Astrocyte of the cerebellum (primary cell): ENCODE results near the gene OR10V1.

Experiments used
- DNase-seq: peaks from one replicate; pipeline ENCODE4 v3.0.0-alpha.2; 2011; ENCODE audit warnings: low read depth
- H3K4me3 ChIP-seq: 2 replicates; pipeline ENCODE4 v1.5.1; 2011; ENCODE audit warnings: mild to moderate bottlenecking, low read depth, low read length, moderate library complexity
- CTCF ChIP-seq: IDR thresholded peaks from 2 replicates; pipeline ENCODE4 v1.5.1; 2012; ENCODE audit warnings: low read length, low read depth, moderate library complexity, mild to moderate bottlenecking; ENCODE audit errors: missing control alignments
- in situ Hi-C: cut with HindIII; loops from 2 replicates; pipeline ENCODE4 v1.10.0; 2017; ENCODE audit warnings: low sequenced_read_pairs

Gene OR10V1

DNA sequence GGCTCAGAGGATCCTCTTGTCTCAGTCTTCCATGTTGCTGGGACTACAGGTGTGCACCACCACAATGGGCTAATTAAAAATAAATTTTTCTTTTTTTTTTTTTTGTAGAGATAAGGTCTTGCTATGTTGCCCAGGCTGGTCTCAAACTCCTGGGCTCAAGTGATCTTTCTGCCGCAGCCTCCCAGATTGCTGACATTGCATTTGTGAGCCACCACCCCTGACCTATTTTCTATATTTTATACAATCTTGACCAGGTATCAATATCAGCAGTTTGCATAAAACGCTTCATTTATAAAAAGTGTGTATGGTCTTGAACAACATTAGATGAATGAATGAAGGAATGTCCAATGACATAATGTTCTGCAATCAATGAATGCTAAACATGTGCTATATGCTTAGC lies 32.5 kb upstream of the OR10V1 start:
- DNase-seq: no peak
- H3K4me3 ChIP-seq: no peak overlapping the region
- in situ Hi-C loops: no loop called here
- TF ChIP-seq CTCF: no peak

GRCh38 chr11:59730896-59731565 lies 17.4 kb upstream of the OR10V1 start:
- TF ChIP-seq CTCF: no peak
- no peak for DNase-seq
- in situ Hi-C loops: no loop called here
- H3K4me3 ChIP-seq: no peak overlapping the region

DNA sequence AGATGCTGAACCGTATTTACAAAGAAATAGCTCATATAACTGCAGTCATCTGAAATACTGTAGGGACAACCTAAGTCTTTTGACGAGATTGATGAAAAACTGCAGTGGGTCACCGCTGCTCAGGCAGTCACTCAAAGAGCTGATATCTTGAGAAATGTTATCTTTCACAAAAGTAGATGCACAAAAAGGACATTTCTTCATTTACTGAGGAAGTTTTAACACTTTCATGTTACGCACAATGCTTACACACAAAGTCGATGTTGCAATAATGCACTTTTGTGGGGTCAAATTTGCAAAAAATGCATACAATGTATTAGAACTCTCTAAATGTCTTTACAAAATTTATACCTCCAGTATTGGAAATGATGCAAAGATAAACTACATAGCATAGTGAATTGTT lies 16.2 kb upstream of the OR10V1 start:
- in situ Hi-C loops: no loop called here
- DNase-seq: no peak
- H3K4me3 ChIP-seq: no peak overlapping the region
- no peak for TF ChIP-seq CTCF

- H3K4me3 ChIP-seq: no peak overlapping the region
- no peak for TF ChIP-seq CTCF
- in situ Hi-C loops: no loop called here
- DNase-seq: no peak
Observed at GRCh38 chr11:59728913-59729312, 15.3 kb upstream of the OR10V1 start.

GRCh38 chr11:59728154-59728553 lies 14.5 kb upstream of the OR10V1 start:
- no peak overlapping the region for H3K4me3 ChIP-seq
- TF ChIP-seq CTCF: no peak
- in situ Hi-C loops: no loop called here
- no peak for DNase-seq

GRCh38 chr11:59727426-59727825 lies 13.8 kb upstream of the OR10V1 start:
- H3K4me3 ChIP-seq: no peak overlapping the region
- in situ Hi-C loops: no loop called here
- DNase-seq: no peak
- TF ChIP-seq CTCF: no peak
